ENCODE measurements around the gene MYH14.
"Not testable (repeated sequence)": the region's sequence is repeated elsewhere in the genome, so short reads cannot be mapped to it uniquely, and the experiment has no call there.

Gene MYH14

DNA sequence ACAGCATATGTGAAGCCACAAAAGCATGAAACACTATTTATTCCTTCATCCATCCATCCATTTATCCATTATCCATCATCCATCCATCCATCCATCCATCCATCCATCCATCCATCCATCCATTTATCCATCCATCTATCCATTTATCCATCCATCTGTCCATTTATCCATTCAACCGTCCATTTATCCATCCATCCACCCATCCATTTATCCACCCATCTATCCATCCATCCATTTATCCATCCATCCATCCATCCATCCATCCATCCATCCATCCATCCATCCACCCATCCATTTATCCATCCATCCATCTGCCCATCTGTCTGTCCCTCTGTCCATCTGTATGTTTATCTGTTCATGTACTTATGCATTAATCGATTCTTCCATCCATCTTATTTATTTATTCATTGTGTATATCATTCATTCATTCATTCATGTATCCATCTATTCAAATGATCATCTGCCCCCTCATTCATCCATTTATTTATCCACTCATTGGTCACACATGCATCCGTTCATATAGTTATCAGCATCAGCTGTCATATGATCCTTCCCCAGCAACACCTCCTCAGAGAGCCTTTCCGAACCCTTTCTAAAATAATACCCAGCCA lies 7.0 kb upstream of the MYH14 start:
- DNase-seq: no peak

DNA sequence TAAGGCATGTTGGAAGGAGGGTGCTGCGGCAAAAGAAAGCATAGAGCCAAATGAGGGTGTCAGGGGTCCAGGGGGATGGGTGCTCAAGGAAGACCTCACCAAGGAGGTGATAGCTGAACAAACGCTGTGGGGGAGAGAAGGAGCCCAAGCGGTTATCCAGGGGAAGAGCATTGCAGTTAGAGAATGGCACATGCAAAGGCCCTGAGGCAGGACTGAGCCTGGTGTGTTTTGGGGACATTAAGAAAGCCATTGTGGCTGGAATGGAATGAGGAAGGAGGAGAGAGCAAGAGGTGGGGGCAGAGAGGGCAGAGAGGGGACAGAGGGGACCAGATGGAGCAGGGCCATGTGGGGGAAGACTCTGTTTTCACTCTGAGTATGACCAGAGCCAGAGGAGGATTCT lies 6.1 kb upstream of the MYH14 start:
- no peak for DNase-seq

DNA sequence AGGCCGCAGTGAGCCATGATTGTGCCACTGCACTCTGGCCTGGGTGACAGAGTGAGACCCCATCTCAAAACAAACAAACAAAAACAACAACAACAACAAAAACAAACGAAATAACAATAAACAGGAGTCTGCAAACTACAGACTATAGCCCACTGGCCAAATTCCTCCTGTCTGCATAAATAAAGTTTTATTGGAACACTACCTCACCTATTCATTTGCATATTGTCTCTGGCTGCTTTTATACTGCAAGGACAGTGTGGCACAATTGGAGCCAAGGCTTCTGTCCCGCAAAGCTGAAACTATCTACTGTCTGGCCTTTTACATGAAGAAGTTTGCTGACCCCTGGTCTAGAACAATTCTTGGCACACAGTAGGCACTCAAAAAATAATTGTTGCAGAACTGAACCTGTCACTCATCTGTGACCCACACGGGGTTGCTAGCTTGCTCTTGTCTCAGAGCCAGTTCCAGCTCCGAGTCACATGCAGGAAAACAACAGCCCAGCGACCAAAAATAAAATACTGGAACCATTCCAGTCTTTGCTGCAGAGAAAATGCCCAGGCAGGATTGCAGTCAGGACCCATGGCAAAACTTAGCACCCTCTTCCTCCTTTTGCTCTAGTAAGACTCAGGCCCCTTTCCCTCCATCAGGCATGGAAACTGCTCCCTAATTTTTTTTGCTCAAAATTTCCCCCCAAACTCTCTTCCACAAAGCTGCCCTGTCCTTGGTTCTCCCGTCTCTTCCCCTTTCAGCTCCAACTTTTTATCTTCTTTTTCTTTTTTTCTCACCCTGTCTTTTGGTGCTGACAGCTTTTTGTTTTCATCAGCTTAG lies 4.8 kb upstream of the MYH14 start:
- no peak for DNase-seq

DNA sequence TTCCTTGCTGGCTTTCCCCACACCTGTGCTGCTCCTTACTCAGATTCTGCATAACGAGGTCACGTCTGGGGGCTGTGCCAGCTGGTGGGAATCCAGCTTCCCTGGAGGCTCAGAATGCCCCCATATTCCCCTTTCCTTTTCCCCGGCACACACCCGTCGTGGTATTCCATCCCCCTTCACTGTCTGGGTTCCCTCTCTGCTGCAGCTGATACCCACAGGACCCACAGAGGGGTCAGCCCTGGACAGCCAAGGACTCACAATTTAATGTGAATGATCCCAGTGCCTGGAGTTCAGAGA lies 4.2 kb upstream of the MYH14 start:
- no peak for DNase-seq

DNA sequence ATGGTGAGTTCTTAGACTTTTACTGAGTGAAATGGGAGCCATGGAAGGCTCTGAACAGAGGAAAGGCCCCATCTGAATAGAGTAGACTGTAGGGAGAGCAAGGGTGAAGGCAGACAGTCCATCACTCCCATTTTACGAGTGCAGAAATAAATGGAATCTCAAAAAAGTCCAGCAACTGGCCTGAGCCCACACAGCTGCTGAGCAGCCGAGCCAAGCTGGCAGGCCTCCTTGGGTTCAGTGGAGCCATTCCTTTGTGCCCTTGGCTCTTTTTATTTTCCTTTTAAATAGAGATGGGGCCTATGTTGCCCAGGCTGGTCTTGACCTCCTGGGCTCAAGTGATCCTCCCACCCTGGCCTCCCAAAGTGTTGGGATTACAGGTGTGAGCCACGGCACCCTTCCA lies 1.0 kb upstream of the MYH14 start:
- no peak for DNase-seq

DNA sequence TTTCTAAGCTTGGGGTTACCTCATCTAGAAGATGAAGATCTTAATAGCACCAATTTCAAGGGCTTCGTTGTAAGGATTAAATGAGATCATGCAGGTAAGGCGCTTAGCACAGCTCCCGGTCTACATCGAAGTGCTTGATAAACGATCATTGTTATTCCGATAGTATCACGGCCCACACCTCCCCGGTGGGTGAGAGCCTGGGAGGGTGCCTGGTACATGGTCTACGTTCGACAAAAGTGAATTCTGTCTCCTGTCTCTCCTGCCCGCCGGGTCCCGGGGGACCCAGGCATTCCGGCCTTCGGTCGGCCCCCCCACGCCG lies 501 bp upstream of the MYH14 start:
- DNase-seq: no peak

DNA sequence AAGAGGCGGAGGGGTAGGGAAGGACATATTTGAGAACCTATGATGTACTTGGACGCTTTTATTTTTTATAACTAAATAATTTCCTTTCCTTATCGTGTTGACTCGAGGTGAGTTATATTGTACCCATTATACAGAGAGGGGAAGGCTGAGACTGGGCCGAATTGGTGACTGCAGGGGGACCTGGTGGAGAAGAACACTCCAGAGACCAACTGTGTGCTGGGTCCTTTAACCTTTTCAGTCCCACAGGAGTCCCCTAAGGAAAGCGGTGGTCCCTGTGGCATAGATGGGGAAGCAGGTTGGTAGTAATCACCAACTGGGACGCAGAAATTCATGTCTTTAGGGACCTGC lies 633 bp downstream of the MYH14 start:
- DNase-seq: no peak

DNA sequence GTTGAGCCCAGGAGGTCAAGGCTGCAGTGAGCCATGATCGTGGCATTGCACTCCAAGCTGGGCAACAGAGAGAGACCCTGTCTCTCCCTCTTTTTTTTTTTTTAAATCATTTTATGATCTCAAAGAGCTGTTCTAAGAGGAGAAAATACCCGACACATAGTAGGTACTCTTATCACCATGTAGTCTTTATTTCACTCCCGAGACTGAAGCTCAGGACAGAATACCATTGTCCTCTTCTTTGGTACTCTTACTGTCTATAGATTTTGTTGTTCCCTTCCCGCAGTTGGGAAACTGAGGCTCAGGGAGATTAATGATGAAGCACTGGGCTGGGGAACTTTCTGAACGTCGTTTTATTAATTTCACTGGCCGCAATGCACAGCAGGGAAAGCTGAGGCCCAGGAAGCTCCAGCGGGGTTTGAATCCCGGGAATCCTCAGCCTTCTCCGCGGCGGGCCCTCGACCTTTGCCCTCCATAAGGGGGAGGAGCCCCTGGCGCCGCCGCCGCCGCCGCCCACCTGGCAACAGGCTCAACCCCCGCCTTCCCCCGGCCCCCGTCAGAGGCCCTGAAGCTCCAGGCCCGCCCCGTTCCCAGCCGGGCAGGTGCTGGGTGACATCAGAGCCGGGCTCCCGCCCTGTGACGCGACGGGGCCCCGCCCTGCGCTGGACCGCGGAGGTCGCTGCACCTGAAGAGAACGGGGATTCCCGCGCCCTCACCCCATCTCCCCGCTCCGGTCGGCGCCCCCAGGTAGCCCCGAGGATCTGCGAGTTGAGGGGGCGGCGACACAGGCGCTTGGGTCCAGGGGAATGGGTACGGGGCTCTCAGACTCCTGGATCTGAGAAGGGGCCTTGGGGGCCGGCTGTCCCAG lies 1.6 kb downstream of the MYH14 start:
- DNase-seq: peak; percentile 93

DNA sequence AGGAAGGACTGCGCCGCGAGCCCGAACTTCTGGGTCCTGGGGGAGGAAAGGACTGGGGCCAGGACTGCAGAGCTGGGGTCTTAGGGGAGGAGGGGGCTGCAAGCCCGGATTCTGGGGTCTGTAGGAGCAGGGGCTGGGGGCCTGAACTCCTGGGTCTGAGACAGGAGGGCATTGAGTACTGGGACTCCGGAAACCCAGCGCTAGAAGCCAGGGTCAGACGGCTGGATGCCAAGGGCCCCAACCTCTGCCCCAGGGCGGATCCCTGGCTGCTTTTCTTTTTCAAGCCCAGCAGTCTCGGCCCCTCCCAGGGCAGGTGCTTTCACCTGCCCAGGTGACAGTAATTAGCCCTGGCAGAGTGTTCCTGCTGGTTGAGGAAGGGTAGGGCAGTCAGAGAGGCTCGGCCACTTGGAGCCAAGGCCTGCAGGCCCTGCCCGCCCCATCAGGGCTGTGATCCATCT lies 2.3 kb downstream of the MYH14 start:
- DNase-seq: peak; percentile 89

DNA sequence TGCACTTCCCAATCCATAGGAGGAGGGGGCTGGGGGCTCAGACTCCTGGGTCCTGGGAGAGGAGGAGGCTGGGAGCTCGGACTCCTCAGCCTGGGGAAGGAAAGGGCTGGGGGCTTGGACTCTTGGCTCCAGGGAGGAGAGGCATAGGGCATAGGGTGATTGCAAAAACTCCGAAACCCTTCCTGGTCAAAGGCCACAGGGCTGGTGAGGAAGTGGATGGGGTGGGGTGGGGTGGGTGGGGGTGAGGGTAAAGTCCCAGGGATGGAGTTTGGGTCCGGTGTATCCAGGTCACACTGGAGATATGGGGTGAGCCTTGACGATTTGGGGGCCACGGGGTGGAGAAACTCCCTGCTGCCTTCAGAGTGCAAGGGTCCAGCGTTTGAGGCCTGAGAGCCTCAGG lies 2.8 kb downstream of the MYH14 start:
- DNase-seq: no peak

DNA sequence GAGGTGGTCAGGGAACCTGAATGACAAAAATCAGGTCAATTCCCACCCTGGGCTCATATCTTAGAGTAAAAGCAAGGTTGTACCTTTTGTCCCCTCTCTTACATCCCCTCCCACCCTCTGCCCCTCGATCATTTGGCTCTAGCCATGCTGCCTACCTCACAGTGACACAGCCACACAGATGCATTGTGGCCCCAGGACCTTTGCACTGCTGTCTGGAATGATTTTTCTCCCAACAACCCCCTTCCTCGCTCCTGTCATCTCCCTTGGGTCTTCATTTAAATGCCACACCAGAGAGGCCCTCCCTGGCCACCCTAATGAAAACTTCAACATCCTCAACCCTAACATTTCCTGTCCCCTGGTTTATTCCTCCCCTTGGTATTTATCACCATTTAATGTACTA lies 4.3 kb downstream of the MYH14 start:
- no peak for DNase-seq

DNA sequence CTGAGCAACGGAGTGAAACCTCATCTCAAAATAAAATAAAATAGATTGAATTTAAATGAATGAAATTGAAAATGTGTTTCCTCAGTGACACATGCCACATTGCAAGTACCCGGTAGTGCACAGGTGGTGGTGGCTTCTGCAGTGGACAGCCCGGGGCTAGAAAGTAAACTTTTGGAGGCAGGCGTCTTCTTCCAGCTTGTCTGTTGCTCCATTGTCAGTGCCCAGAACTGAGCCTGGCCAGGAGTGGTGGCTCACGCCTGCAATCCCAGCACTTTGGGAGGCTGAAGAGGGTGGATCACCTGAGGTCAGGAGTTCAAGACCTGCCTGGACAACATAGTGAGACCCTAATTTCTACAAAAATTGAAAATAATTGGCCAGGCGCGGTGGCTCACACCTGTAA lies 5.7 kb downstream of the MYH14 start:
- no peak for DNase-seq

DNA sequence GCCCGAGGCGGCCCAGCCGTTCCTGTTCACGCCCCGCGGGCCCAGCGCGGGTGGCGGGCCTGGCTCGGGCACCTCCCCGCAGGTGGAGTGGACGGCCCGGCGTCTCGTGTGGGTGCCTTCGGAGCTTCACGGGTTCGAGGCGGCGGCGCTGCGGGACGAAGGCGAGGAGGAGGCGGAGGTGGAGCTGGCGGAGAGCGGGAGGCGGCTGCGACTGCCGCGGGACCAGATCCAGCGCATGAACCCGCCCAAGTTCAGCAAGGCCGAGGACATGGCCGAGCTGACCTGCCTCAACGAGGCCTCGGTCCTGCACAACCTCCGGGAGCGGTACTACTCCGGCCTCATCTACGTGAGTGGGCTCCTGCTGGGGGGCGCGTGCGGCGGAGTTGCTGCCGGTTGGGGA lies 7.0 kb downstream of the MYH14 start:
- DNase-seq: no peak

DNA sequence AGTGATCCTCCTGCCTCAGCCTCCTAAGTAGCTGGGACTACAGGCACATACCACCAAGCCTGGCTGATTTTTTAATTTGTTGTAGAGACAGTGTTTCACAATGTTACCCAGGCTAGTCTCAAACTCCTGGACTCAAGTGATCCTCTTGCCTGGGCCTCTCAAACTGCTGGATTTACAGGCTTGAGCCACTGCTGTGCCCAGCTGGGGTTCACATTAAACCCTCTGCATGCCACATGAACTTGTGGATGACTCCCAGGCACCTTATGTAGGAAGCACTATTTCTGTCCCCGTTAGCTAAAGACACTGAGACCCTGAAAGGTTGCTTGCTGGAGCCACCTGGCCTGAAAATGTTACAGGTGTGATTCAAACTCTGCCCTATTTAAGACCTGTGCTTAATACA lies 10.5 kb downstream of the MYH14 start:
- no peak for DNase-seq

DNA sequence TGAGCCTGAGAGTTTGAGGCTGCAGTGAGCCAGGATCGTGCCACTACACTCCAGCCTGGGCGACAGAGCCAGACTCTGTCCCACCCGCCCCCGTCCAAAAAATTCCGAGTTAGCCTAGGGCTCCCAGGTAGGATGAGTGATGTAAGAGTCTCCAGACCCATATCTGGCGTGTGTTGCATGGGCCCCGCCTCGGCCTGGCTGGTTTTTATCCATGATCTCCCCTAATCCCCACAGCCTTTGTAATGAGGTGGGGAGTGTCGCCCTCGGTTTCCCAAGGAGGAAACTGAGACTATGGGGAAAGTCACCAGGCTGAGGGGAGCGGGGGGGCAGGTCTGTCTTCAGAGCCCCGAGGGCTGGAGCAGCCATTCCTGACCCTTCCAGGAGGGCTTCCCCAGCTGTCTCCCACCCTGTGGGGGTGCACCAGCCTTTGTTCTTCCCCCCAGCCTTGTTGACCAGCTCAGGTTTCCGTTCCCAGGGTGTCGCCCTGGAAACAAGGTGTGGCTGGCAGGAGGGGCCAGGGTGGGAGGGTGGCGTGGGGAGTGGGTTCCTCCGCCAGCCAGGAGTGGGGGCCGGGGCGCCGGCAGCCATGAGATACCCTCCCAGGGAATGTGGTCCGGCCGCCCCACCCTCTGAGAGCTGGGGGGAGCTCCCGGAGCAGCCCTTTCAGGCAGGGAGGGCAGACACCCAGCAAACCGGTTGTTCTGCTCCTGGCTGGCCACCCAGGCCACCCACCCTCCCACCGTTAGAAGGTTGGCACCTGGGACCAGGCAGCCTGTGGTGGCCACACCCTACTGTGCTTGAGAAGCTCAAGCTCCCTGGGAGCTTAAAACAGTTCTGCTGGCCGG lies 11.5 kb downstream of the MYH14 start:
- DNase-seq: peak; percentile 81

DNA sequence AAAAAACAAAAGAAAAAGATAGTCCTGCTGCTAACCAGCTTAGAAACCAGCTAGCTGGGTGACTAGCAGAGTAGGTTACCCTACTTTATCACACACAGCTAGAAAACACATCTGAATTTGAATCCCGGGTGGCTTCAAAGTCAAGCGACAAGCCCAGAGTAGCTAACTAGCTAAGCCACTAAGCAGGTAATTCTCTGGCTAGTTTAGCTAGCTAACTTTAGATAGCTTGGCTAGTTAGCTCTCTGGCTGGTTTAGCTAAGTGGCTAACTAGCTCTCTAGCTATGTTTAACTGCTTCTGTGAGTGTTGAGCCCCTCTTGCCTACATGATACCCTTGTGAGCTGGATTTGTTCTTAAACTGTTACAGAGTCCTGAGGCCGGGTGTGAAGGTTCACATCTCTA lies 12.4 kb downstream of the MYH14 start:
- DNase-seq: no peak

DNA sequence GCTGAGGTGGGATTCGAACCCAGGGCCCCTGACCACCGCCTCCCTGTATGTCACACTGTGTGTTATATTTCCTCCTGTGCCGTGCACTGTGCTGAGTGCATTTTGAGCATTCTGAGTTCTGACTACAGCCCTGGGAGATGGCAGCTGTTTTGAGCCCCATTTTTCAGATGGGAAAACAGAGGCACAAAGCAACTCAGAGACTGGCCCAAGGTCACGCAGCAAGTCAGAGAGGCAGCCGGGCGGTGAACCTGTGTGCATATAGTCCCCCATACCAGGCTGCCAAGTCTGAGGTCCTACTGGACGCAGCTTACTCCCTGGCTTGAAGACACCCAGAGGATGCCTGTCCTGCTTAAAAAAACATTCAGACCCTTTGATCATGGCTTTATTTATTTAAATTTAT lies 17.7 kb downstream of the MYH14 start:
- DNase-seq: no peak

DNA sequence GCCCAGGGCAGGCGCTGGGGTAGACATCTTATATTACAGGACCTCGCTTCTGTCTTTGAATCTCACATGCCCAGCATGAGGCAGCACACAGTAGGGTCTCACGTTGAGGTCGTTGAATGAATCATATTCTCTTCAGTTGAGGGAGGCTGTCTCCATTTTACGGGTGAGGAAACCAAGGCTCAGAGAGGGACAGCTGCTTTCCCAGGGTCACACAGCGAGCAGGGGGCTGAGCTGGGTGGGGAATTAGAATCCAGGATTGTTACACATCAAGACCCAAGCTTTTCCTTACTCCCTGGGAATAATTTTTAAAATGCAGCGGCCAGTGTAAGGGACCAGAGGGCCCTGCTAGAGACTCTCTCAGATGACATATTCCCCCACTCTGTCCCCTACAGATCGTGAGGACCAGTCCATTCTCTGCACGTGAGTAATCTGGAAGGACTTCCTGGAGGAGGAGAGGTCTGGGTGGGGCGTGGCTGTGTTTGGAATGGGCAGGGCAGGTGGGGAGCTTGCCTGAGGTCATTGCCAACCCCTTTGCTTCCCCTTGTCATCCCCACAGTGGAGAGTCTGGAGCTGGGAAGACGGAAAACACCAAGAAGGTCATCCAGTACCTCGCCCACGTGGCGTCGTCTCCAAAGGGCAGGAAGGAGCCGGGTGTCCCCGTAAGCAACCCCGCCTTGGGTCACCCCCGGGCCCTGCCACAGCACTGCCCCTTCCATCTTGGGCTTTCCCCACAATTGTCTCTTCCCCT lies 19.4 kb downstream of the MYH14 start:
- DNase-seq: no peak

DNA sequence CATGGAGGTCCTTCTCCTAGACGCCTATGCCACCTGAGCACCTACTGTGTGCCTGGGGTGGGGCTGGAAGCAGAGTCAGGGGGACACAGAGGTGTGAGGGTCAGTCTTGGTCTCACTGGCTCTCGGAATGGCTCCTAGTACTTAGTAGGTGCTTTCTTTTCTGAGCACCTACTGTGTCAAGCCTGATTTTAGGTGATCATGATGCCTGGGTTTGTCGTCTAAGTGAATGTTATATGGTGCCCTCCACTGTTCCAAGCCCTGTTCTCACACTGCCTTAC lies 20.0 kb downstream of the MYH14 start:
- no peak for DNase-seq

DNA sequence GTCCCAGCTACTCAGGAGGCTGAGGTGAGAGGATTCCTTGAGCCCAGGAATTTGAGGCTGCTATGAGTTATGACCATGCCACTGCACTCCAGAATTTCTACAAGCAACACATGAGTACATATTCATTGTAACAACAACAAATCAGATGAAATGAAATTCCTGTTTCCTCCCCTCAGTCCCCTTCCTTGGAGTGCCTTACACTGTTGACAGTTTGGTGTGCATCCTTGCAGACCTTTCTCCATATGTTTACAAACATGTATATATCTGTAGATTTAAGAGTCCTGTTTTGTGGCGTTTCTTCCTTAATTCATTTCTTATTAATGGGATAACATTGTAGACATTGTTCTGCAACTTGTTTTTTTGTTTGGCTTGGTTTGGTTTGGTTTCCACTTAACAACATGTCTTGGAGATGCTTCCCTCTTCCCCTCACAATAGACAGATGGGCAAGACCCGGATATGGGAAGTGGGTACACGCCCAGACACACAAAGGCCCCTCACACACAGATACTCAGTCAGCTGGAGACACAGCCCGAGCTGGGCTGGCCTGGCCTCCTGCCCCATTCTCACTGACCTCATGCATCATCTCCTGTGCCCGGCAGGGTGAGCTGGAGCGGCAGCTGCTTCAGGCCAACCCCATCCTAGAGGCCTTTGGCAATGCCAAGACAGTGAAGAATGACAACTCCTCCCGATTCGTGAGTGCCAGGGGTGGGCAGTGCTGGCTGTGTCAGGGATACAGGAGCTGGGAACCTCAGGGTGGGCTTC lies 21.7 kb downstream of the MYH14 start:
- no peak for DNase-seq

DNA sequence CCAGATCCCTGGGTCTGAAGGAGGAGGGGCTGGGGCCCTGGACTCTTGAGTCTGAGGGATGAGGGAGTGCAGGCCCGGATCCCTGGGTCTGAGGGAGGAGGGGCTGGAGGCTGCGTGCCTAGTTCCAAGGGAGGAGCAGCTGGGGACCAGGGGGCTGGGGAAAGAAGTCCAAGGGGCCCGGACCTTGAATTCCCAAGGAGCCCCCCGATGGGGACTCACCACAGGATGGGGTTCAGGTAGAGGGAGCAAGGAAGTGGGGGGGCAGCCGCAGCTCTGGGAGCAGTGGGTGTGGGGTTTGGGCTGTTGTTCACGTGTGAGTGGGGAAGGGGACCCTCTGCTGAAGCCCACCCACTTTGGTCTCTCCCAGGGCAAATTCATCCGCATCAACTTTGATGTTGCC lies 23.1 kb downstream of the MYH14 start:
- no peak for DNase-seq

DNA sequence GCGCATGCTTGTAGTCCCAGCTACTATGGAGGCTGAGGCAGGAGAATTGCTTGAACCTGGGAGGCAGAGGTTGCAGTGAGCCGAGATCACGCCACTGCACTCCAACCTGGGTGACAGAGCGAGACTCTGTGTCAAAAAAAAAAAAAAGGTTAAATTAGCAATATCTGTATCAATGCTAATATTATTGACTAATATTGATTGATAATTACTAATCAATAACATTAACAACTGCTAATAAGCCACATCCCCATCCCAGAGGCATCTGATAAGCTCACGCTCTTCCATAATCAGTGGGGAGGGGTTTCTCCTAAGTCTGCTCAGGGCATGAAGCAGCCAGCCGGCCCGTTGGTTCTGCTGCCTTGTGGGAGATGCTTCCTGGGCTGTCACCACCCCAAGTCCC lies 24.7 kb downstream of the MYH14 start:
- not testable (repeated sequence) for DNase-seq
